Camera-type eye (tissue), 1 donor: Measurements from ENCODE around the gene RAET1L. TPM values are rescaled to one million over a fixed set of nuclear protein-coding genes. Genes with fewer than 3 reads are reported as not detected.

ENCODE experiments used
- total RNA-seq: library from RNA; depleted of rRNA; stranded (reverse); fragments of >200 nt; gene quantifications from one replicate; pipeline ENCODE4 v1.2.3, GENCODE V29; 2014

Gene RAET1L, protein sequence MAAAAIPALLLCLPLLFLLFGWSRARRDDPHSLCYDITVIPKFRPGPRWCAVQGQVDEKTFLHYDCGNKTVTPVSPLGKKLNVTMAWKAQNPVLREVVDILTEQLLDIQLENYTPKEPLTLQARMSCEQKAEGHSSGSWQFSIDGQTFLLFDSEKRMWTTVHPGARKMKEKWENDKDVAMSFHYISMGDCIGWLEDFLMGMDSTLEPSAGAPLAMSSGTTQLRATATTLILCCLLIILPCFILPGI
- total RNA-seq: not detected

GRCh38 chr6:150025201-150025917, at the start of gene RAET1L:
TSS of gene RAET1L (minus strand) at chr6:150025532. CDS start at chr6:150025471, 61 bp downstream.

GRCh38 chr6:150068720-150069648, 43.7 kb upstream of the RAET1L start, which contains the start of gene ULBP3:
TSS of gene ULBP3 (minus strand) at chr6:150069121. CDS start at chr6:150069066, 55 bp downstream.

Other genes starting within 250 kb of the RAET1L start
- 39.4 TPM for gene LRP11, start 161.2 kb downstream of the RAET1L start, total RNA-seq
- gene RAET1E, start 127.4 kb downstream of the RAET1L start, total RNA-seq: 0.22 TPM
- not detected for gene RAET1G, start 102.4 kb downstream of the RAET1L start, total RNA-seq
- 1.8 TPM for gene ULBP2, start 83.5 kb downstream of the RAET1L start, total RNA-seq
- 0.60 TPM for gene ULBP1, start 61.6 kb downstream of the RAET1L start, total RNA-seq
- 4.2 TPM for gene ULBP3, start 43.6 kb upstream of the RAET1L start, total RNA-seq
- gene PPP1R14C, start 117.5 kb upstream of the RAET1L start, total RNA-seq: 5.1 TPM